ENCODE measurements around the gene SARDH. TPM values are rescaled to one million over a fixed set of nuclear protein-coding genes. Genes with fewer than 3 reads are reported as not detected.

Gene SARDH
- total and polyA plus RNA-seq, 2 donors (not counting 1 experiment from before 2014, with no cell fraction given): 0.03 to 0.07 TPM

DNA sequence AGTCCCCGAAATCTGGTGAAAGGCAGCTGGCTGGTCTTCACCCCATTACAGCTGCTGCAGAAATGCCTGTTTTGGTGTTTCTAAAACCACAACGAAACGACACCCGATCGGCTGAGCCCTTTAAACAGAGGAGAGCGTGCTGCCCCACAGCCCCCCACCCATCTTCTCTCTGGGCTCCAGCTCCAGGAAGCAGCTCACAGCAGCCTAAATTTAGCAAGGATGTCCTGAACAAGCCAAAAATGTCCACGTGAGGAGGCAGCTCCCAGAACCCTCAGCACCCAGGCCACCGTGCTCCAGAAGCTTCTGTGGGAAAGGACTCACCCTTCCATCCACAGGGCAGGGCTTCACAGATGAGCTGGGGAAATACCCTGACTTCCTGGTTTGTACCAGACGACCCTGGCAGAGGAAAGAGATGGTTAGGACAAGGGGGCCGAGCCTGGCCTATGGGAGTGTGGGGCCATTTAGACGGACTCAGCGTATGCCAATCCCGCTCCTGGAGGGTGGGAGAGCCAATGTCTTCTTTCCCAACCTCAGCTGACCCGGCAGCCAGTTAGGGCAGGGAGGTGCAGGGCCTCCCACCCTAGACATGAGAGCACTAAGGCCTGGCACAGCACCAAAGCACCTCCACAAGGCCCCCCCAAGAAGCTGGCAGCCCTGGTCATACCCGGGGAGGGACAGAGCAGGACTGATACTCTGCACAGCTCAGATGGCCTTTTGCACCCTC, 39.1 kb upstream of the SARDH start:
- H3K9ac ChIP-seq (ENCODE audit: low read length): no peak overlapping the region
- H3K27ac ChIP-seq (ENCODE audit: low read length in 2 of 2): no peak overlapping the region
- H3K4me1 Mint-ChIP-seq: peaks cover 9% of the 10 kb centered on the region
- ATAC-seq (ENCODE audit: low read depth): no peak
- peaks cover 57% of the 10 kb centered on the region for H4K20me1 ChIP-seq (ENCODE audit: control insufficient read depth, insufficient read depth, low read length, poor library complexity, severe bottlenecking)
- no peak overlapping the region for H3K4me3 ChIP-seq (ENCODE audit: control extremely low read depth in 1 of 5, extremely low read depth in 1 of 5, insufficient read depth in 1 of 5, low read depth in 2 of 5, low read length in 4 of 5)
- H3K27me3 ChIP-seq (replicated peaks in 1 of 4; ENCODE audit: control extremely low read depth in 1 of 4, control insufficient read depth in 3 of 4, insufficient read depth in 4 of 4, low read length in 3 of 4): no peaks in the 10 kb centered on the region
- H3K9me3 ChIP-seq (ENCODE audit: control extremely low read depth in 1 of 3, control insufficient read depth in 2 of 3, insufficient read depth in 1 of 3, low read length in 2 of 3): no peaks in the 10 kb centered on the region
- peaks cover 0 to 80% of the 10 kb centered on the region in 2 experiments for H3K36me3 ChIP-seq (replicated peaks in 1 of 2; ENCODE audit: control extremely low read depth in 1 of 2, control insufficient read depth in 1 of 2, extremely low read depth in 1 of 2, insufficient read depth in 2 of 2, low read length in 1 of 2)
- POLR2A ChIA-PET: no interaction called here
- 91% methylated on average over 11 of the region's 15 CpGs for WGBS (ENCODE audit: insufficient coverage)
- H2AFZ ChIP-seq (ENCODE audit: insufficient read depth, low read depth, low read length, poor library complexity, severe bottlenecking): no peak overlapping the region
- no peak overlapping the region for H3K4me2 ChIP-seq (replicated peaks; ENCODE audit: low read depth, low read length, poor library complexity, severe bottlenecking)
- no peak overlapping the region for H3K27ac Mint-ChIP-seq
- DNase-seq: no peak
- peaks cover 2 to 10% of the 10 kb centered on the region in 2 donors for H3K4me1 ChIP-seq (ENCODE audit: control insufficient read depth in 2 of 2, insufficient read depth in 2 of 2, low read length in 2 of 2)
- intact Hi-C loops (cut with micrococcal nuclease): no loop called here
- H3K9me3 Mint-ChIP-seq (ENCODE audit: insufficient read depth): no peaks in the 10 kb centered on the region
- peaks cover 33% of the 10 kb centered on the region for H3K79me2 ChIP-seq (ENCODE audit: control insufficient read depth, insufficient read depth, low read length)
- TF ChIP-seq EZH2 (IDR thresholded peaks at IDR 0.05; ENCODE audit: borderline replicate concordance, insufficient read depth, low read depth, low read length, poor library complexity, severe bottlenecking): no peak
- TF ChIP-seq, protein P1, sequence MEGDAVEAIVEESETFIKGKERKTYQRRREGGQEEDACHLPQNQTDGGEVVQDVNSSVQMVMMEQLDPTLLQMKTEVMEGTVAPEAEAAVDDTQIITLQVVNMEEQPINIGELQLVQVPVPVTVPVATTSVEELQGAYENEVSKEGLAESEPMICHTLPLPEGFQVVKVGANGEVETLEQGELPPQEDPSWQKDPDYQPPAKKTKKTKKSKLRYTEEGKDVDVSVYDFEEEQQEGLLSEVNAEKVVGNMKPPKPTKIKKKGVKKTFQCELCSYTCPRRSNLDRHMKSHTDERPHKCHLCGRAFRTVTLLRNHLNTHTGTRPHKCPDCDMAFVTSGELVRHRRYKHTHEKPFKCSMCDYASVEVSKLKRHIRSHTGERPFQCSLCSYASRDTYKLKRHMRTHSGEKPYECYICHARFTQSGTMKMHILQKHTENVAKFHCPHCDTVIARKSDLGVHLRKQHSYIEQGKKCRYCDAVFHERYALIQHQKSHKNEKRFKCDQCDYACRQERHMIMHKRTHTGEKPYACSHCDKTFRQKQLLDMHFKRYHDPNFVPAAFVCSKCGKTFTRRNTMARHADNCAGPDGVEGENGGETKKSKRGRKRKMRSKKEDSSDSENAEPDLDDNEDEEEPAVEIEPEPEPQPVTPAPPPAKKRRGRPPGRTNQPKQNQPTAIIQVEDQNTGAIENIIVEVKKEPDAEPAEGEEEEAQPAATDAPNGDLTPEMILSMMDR (IDR thresholded peaks at IDR 0.05): no peak
- CTCF ChIA-PET: interaction anchor here (1.0 to 2.6 kb wide), 3 partner anchors 35 to 322 kb away, joined by 3 to 8 read pairs (median 8); no protein-coding TSS in a partner anchor
- no peak overlapping the region for H3K4me3 Mint-ChIP-seq
- H3K27me3 Mint-ChIP-seq: no peaks in the 10 kb centered on the region
